Liver (tissue), 3 donors: ENCODE measurements around the gene OGG1.

Experiments
- CTCF ChIP-seq: fragments of 150-350 bp; IDR thresholded peaks from 2 replicates; pipeline ENCODE4 v1.5.1; 2017; ENCODE audit warnings: improper control_type of control experiment, low read depth, low read length; ENCODE audit not compliant: missing input control
- REST ChIP-seq: IDR thresholded peaks from 2 replicates; pipeline ENCODE4 v1.6.1; 2016; ENCODE audit warnings: antibody characterized with exemption, mild to moderate bottlenecking
- RXRA ChIP-seq, 2 donors: IDR thresholded peaks; 2 replicates each; pipeline ENCODE4 v1.6.1; 2017 to 2018; ENCODE audit warnings: antibody characterized with exemption in 2 of 2, mild to moderate bottlenecking in 1 of 2
- TF ChIP-seq, protein P1 (sequence below): IDR thresholded peaks from 2 replicates; pipeline ENCODE4 v1.6.1; 2016; ENCODE audit warnings: antibody characterized with exemption
- TF ChIP-seq, protein P2 (sequence below): IDR thresholded peaks from 2 replicates; pipeline ENCODE4 v1.6.1; 2016; ENCODE audit warnings: antibody characterized with exemption
- donor health status: healthy.
- donor health status: healthy.

- no peak for TF ChIP-seq CTCF
- TF ChIP-seq, protein P1, sequence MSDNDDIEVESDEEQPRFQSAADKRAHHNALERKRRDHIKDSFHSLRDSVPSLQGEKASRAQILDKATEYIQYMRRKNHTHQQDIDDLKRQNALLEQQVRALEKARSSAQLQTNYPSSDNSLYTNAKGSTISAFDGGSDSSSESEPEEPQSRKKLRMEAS, result no peak
- TF ChIP-seq REST, result no peak
- TF ChIP-seq RXRA (IDR thresholded peaks at IDR 0.05), result no peak
- TF ChIP-seq, protein P2, sequence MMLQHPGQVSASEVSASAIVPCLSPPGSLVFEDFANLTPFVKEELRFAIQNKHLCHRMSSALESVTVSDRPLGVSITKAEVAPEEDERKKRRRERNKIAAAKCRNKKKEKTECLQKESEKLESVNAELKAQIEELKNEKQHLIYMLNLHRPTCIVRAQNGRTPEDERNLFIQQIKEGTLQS, result no peak
Observed at GRCh38 chr3:9793161-9793781, 43.5 kb downstream of the OGG1 start.
